GM12892 (cell line): Measurements from ENCODE around the gene KREMEN1.

Experiments
- POLR2A ChIP-seq: IDR thresholded peaks from 2 replicates; pipeline ENCODE4 v1.6.1; 2011; ENCODE audit warnings: low read depth, low read length, control low read depth
- TAF1 ChIP-seq: IDR thresholded peaks from 2 replicates; pipeline ENCODE4 v1.6.1; 2011; ENCODE audit warnings: low read depth, mild to moderate bottlenecking, control low read depth, low read length, borderline replicate concordance

- no peak for TF ChIP-seq TAF1
- no peak for TF ChIP-seq POLR2A
Measured at GRCh38 chr22:29166180-29166579, 93.3 kb downstream of the KREMEN1 start.
